Epidermal melanocyte (primary cell): Measurements from ENCODE around the gene GPR78.

Experiments
- DNase-seq: peaks from one replicate; pipeline ENCODE4 v3.0.0; 2011; ENCODE audit warnings: low spot score; ENCODE audit not compliant: insufficient read length

Gene GPR78

GRCh38 chr4:8580321-8581093, at the start of gene GPR78:
TSS of gene GPR78 (plus strand) at chr4:8580392. CDS start at chr4:8580983, 591 bp downstream.
- no peak for DNase-seq

GRCh38 chr4:8532245-8532781, 47.9 kb upstream of the GPR78 start:
- no peak for DNase-seq

GRCh38 chr4:8533274-8533865, 46.8 kb upstream of the GPR78 start:
- no peak for DNase-seq

- DNase-seq, result no peak
Measured at GRCh38 chr4:8534129-8534528, 46.1 kb upstream of the GPR78 start.

GRCh38 chr4:8534611-8535010, 45.6 kb upstream of the GPR78 start:
- DNase-seq, result no peak

GRCh38 chr4:8536467-8536866, 43.7 kb upstream of the GPR78 start:
- DNase-seq, result no peak

GRCh38 chr4:8537041-8537461, 43.1 kb upstream of the GPR78 start:
- DNase-seq, result no peak

- no peak for DNase-seq
Measured at GRCh38 chr4:8538076-8538702, 42.0 kb upstream of the GPR78 start.

GRCh38 chr4:8538703-8539567, 41.3 kb upstream of the GPR78 start:
- no peak for DNase-seq

GRCh38 chr4:8539661-8540060, 40.5 kb upstream of the GPR78 start:
- DNase-seq, result no peak

GRCh38 chr4:8540072-8540471, 40.1 kb upstream of the GPR78 start:
- DNase-seq, result no peak

- no peak for DNase-seq
Measured at GRCh38 chr4:8540586-8540985, 39.6 kb upstream of the GPR78 start.

GRCh38 chr4:8540991-8541390, 39.2 kb upstream of the GPR78 start:
- DNase-seq, result no peak

- DNase-seq, result no peak
Measured at GRCh38 chr4:8541981-8542715, 38.0 kb upstream of the GPR78 start.

GRCh38 chr4:8542776-8543525, 37.2 kb upstream of the GPR78 start:
- no peak for DNase-seq

GRCh38 chr4:8543623-8544022, 36.6 kb upstream of the GPR78 start:
- no peak for DNase-seq

- no peak for DNase-seq
Measured at GRCh38 chr4:8544282-8544681, 35.9 kb upstream of the GPR78 start.

- DNase-seq, result no peak
Measured at GRCh38 chr4:8544741-8545438, 35.3 kb upstream of the GPR78 start.

- no peak for DNase-seq
Measured at GRCh38 chr4:8545439-8545765, 34.8 kb upstream of the GPR78 start.

GRCh38 chr4:8546766-8547107, 33.5 kb upstream of the GPR78 start:
- no peak for DNase-seq
